Activated CD8-positive, alpha-beta memory T cell treated with anti-CD3 and anti-CD28 coated beads, Interleukin-2, amount 10 ng/mL, durations not matched to agents 7 days and 5 days (primary cell): ENCODE data around the gene COPA. TPM values are rescaled to one million over a fixed set of nuclear protein-coding genes. Genes with fewer than 3 reads are reported as not detected.
A peak's percentile ranks its signal among the peaks of the same experiment; 100 is the strongest.
"Not testable (repeated sequence)": the region's sequence is repeated elsewhere in the genome, so short reads cannot be mapped to it uniquely, and the experiment has no call there.

Experiments
- ATAC-seq: fragments of 150-1000 bp; cut with Tn5 transposase; one replicate; pipeline ENCODE4 v1.10.0; 2021; ENCODE audit warnings: moderate library complexity
- CTCF ChIA-PET: fragments of 350-600 bp; sonication (Branson Sonifier 250); formaldehyde crosslinking; loops from one replicate; lab custom pipeline; 2021; ENCODE audit warnings: antibody characterized with exemption; lab: Charles Lee
- DNase-seq: peaks from one replicate; pipeline ENCODE4 v3.0.0-alpha.2; 2020
- H3K27ac Mint-ChIP-seq: one replicate; pipeline ENCODE4 v1.8.0; 2021; ENCODE audit warnings: mild to moderate bottlenecking, mixed read lengths
- H3K27me3 Mint-ChIP-seq: one replicate; pipeline ENCODE4 v1.8.0; 2021; ENCODE audit warnings: mixed read lengths
- H3K36me3 Mint-ChIP-seq: one replicate; pipeline ENCODE4 v1.8.0; 2021; ENCODE audit warnings: mild to moderate bottlenecking, mixed read lengths
- H3K4me1 Mint-ChIP-seq: one replicate; pipeline ENCODE4 v1.8.0; 2021; ENCODE audit warnings: mixed read lengths
- H3K4me3 Mint-ChIP-seq: one replicate; pipeline ENCODE4 v1.8.0; 2021; ENCODE audit warnings: mild to moderate bottlenecking, moderate library complexity, mixed read lengths
- H3K9me3 Mint-ChIP-seq: one replicate; pipeline ENCODE4 v1.8.0; 2022; ENCODE audit warnings: low read depth, mixed read lengths
- total RNA-seq, 2 experiments: library from RNA; stranded (reverse); gene quantifications; one replicate each; pipeline ENCODE4 v1.2.3, GENCODE V29; 2021

COPA gene
- total RNA-seq = 100 to 1,000 TPM; 138 to 139 TPM

DNA sequence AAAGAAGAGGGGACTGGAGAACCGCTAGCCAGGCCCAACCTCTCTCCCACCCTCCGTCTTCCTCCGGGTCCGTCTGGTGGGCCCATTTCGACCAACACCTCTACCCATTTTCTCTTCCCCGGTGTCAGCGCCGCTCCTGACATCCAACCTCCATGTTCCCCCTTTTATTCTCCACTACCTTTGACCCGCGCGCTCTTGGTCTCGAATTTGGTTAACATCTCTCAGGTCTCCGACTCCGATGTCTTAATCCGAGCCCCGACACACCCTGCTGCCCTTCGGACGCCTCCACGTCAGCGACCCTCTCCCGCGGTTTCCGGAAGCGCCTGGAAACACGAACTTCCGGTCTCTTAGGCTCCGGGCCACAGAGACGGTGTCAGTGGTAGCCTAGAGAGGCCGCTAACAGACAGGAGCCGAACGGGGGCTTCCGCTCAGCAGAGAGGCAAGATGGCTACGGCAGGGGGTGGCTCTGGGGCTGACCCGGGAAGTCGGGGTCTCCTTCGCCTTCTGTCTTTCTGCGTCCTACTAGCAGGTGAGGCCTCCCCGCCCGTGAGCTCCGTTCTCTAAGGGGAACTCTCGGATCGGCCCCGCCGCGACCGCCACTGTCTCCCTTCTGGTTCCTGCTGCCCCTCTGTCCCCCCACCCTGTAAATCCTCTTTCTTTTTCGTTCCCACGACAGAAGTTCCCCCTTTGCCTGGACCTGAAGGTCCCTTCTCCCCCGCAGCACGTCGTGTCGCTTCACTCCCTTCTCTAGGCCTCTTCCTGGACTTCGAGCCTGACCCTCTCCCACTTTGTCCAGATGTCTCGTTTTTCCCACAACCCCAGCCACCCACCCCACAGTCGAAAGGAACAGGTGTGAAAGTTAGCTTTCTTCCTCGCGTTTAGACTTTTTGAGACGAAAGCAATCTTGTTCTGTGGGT lies at the start of gene COPA, which contains the start of gene NCSTN:
TSS of gene COPA (minus strand) at position 298 of the 917 bp plus-strand sequence. CDS start at position 218, 80 bp downstream.
TSS of gene NCSTN (plus strand) at position 431 of the 917 bp plus-strand sequence. CDS start at position 445, 14 bp downstream.
- Mint-ChIP-seq H3K27me3 (no peaks in the 10 kb centered on the region), H3K9me3 (no peaks in the 10 kb centered on the region), H3K27ac (peak within 1 kb of the TSS; percentile 100), H3K4me3 (peak within 1 kb of the TSS; percentile 100), H3K4me1 (peaks cover 55% of the 10 kb centered on the region), H3K36me3 (peaks cover 32% of the 10 kb centered on the region)
- peak; percentile 99 for ATAC-seq
- CTCF ChIA-PET = interaction anchor here (1.0 to 1.9 kb wide), 2 partner anchors 33 to 52 kb away, joined by 3 to 6 read pairs; no protein-coding TSS in a partner anchor
- DNase-seq = peak; percentile 96

DNA sequence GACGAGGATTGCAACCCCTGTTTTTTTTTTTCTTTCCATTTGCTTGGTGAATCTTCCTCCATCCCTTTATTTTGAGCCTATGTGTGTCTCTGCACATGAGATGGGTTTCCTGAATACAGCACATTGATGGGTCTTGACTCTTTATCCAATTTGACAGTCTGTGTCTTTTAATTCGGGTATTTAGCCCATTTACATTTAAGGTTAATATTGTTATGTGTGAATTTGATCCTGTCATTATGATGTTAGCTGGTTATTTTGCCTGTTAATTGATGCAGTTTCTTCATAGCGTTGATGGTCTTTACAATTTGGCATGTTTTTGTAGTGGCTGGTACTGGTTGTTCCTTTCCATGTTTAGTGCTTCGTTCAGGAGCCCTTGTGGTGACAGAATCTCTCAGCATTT lies 45.4 kb upstream of the COPA start:
- CTCF ChIA-PET = interaction anchor here (0.6 kb wide), 2 partner anchors 56 to 121 kb away, joined by 3 read pairs; no protein-coding TSS in a partner anchor
- DNase-seq, H3K36me3 Mint-ChIP-seq, H3K9me3 Mint-ChIP-seq, ATAC-seq, H3K4me3 Mint-ChIP-seq, H3K27ac Mint-ChIP-seq, H3K4me1 Mint-ChIP-seq: not testable (repeated sequence)
- peaks cover 46% of the 10 kb centered on the region for H3K27me3 Mint-ChIP-seq

DNA sequence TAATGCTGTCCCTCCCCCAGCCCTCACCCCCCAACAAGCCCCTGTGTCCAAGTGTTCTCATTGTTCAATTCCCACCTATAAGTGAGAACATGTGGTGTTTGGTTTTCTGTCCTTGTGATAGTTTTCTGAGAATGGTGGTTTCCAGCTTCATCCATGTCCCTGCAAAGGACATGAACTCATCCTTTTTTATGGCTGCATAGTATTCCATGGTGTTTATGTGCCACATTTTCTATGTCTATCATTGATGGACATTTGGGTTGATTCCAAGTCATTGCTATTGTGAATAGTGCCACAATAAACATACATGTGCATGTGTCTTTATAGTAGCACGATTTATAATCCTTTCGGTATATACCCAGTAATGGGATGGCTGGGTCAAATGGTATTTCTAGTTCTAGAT lies 41.8 kb upstream of the COPA start:
- H3K9me3 Mint-ChIP-seq, H3K4me1 Mint-ChIP-seq, ATAC-seq, H3K36me3 Mint-ChIP-seq, DNase-seq, H3K4me3 Mint-ChIP-seq, H3K27ac Mint-ChIP-seq, CTCF ChIA-PET: not testable (repeated sequence)
- peaks cover 31% of the 10 kb centered on the region for H3K27me3 Mint-ChIP-seq

DNA sequence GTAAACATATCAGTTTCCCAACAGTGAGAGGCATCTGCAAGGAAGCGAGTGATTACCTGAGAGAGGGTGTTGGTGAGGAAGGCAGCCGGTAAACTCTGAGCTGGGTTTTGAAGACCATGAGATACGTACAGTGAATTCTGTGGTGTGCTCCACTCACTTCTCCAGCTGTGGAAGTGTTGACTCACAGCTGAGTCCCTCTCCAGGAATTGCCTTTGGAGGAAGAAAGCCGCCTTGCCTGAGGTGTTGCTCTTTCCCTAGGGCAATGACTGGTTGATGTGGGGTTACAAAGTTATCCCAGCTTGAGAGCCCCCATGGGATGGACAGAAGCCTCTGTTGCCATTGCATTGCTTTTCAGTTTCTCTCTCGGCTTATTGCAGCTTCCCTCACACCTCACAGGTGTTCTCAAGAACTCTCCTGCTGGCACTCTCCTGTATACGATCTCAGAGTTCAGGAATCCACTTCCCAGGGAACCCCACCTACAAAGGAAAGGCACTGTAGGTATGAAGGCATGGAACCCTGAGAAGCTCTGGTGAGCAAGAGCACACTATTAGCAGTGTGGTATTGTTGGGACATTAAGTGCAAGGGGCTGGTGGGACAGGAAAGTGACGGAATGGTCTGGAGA lies 34.6 kb upstream of the COPA start:
- ATAC-seq (no peak), DNase-seq (no peak)
- CTCF ChIA-PET = interaction anchor here (0.5 to 8.3 kb wide), 22 partner anchors 13 to 347 kb away, joined by 3 to 63 read pairs (median 6); no protein-coding TSS in a partner anchor
- no peak overlapping the region for H3K27ac Mint-ChIP-seq
- peaks cover 5% of the 10 kb centered on the region for H3K27me3 Mint-ChIP-seq
- no peaks in the 10 kb centered on the region for H3K36me3 Mint-ChIP-seq
- H3K4me1 Mint-ChIP-seq = peaks cover 13% of the 10 kb centered on the region
- H3K9me3 Mint-ChIP-seq = no peaks in the 10 kb centered on the region
- H3K4me3 Mint-ChIP-seq = no peak overlapping the region

DNA sequence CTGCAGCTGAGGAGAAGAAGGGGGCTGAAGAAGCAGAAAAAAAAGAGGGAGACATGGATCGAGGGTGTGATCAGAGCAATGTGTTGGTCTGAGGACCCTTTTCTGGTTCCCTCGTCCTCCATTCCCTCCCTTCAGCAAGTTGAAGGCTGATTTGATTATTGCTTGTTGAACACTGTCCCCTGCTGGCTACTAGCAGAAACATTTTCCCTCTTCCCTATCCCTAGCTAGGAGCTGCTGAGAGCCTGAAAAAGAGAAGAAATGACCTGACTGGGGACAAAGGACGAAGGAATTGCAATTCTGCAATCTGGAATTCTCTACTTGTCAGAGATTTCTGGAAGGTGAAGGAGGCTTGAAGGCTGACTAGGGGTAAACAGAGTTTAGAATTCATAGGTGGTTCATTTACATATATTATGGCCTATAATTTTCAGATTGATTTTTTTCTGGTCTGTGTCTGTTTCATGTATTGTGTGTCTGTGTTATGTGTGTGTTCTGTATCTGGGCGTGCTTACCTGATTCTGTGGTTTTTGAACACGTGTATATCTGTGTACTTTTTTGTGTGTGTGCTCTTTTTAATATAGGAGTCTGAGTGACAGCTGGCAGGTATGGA lies 33.6 kb upstream of the COPA start:
- CTCF ChIA-PET = interaction anchor here (0.5 to 8.3 kb wide), 44 partner anchors 9 to 346 kb away, joined by 3 to 63 read pairs (median 4); partner anchors contain the start of genes COPA, IGSF8, NCSTN and NHLH1
- Mint-ChIP-seq H3K4me1 (peaks cover 13% of the 10 kb centered on the region), H3K27me3 (peaks cover 4% of the 10 kb centered on the region), H3K9me3 (no peaks in the 10 kb centered on the region), H3K36me3 (no peaks in the 10 kb centered on the region), H3K4me3 (no peak overlapping the region), H3K27ac (no peak overlapping the region)
- peak; percentile 84 for ATAC-seq
- DNase-seq = peak; percentile 57

DNA sequence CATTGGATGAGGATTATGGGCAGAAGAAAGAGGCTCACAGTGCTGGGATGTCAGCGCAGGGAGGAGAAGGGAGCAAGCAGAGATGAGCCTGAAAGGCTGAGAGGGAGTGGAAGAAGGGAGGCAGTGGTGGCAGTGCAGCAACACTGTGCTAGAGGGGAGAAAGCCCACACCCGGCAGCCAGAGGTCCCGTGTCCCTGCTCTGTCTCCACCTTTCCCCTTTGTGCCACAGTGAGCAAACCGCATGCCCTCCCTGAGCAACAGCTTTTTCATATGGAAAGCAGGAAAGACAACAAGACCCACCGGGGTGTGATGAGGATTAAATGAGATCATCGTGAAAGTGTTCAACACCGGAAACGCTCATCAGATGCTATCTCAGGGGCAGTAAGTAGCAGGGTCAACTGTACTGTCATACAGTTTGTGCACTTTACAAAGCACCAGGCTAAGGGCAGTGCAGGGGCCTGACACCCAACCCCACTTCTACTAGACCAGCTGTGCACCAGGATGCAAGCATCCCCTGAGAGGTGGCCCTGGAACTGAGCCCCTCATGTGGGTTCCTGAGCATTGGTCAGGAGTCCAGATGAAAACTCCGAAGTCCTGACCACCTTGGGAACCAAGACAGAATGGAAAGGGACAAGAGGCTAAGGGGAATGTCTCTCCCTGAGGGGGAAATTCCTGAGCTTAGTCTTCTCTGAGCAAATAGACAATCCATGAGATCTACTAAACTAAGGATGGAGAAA lies 32.9 kb upstream of the COPA start:
- ATAC-seq (peak; percentile 71), DNase-seq (peak; percentile 49)
- Mint-ChIP-seq H3K27me3 (peaks cover 4% of the 10 kb centered on the region), H3K36me3 (no peaks in the 10 kb centered on the region), H3K9me3 (no peaks in the 10 kb centered on the region), H3K4me1 (peaks cover 13% of the 10 kb centered on the region), H3K27ac (peak overlapping the region; percentile 39), H3K4me3 (no peak overlapping the region)
- CTCF ChIA-PET = interaction anchor here (0.7 to 8.3 kb wide), 39 partner anchors 8 to 346 kb away, joined by 3 to 63 read pairs (median 4); partner anchors contain the start of genes COPA, IGSF8, NCSTN and NHLH1

DNA sequence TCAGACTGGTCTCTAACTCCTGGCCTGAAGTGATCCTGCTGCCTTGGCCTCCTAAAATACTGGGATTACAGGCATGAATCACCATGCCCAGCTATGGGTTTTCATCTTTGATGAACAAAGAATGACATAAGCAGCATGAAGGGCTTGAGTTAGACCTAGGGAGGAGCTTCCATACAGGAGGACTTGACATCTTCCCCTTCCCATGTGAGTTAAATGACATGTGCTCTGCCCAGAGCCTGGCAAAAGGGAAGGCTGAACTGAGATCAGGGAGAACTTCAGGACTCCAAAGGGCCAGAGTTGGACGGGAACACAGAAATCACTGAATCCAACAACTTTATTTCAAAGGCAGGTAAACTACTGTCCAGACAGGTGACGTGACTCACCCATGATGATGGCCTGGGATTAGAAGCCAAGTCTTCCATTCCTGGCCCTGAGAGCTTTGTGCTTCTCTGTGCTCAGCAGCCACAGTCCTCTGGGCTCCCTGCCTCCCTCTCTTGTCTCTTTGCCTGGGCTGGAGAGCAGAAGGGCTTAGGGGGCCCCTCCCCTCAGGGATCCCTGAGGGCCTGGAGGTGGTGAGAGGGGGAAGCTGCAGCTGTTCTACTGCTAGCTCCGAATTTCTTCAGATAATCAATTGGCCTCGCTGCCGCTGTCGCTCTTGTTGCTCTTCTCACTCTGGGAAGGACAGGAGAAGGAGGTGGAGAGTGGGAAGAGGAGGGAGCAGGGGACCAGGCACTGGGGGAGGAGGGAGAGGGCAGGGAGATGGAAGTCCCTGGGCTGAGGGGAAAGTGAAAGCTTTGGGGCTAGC lies 31.5 kb upstream of the COPA start:
- H3K4me1 Mint-ChIP-seq = peaks cover 13% of the 10 kb centered on the region
- CTCF ChIA-PET = interaction anchor here (0.6 to 8.3 kb wide), 4 partner anchors 21 to 294 kb away, joined by 3 to 63 read pairs (median 42); no protein-coding TSS in a partner anchor
- H3K27ac Mint-ChIP-seq = no peak overlapping the region
- H3K27me3 Mint-ChIP-seq = peaks cover 4% of the 10 kb centered on the region
- H3K4me3 Mint-ChIP-seq = no peak overlapping the region
- ATAC-seq = no peak
- no peaks in the 10 kb centered on the region for H3K36me3 Mint-ChIP-seq
- DNase-seq = no peak
- H3K9me3 Mint-ChIP-seq = no peaks in the 10 kb centered on the region

DNA sequence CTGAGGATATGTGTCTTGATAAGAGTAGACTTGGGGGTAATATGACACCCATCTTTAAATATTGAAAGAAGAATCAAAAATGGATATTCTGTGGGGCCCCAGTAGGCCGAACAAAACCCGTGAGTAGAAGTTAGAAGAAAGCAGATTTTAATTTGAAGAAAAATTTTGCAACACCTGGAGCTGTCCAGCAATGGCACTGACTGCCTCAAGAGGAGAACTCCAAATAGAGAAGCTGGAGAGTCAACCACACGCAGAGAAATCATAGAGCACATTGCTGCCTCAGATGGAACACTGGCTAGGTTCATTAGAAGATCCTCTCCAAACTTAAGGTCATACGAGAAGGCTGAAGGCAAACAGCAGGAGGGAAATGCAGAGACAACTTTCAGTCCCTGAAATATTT lies 30.6 kb upstream of the COPA start:
- no peaks in the 10 kb centered on the region for H3K9me3 Mint-ChIP-seq
- no peaks in the 10 kb centered on the region for H3K36me3 Mint-ChIP-seq
- no peak for DNase-seq
- H3K4me3 Mint-ChIP-seq = no peak overlapping the region
- CTCF ChIA-PET = interaction anchor here (0.7 to 8.3 kb wide), 3 partner anchors 21 to 242 kb away, joined by 3 to 43 read pairs (median 3); no protein-coding TSS in a partner anchor
- no peak for ATAC-seq
- no peak overlapping the region for H3K27ac Mint-ChIP-seq
- H3K27me3 Mint-ChIP-seq = no peaks in the 10 kb centered on the region
- H3K4me1 Mint-ChIP-seq = peaks cover 13% of the 10 kb centered on the region

DNA sequence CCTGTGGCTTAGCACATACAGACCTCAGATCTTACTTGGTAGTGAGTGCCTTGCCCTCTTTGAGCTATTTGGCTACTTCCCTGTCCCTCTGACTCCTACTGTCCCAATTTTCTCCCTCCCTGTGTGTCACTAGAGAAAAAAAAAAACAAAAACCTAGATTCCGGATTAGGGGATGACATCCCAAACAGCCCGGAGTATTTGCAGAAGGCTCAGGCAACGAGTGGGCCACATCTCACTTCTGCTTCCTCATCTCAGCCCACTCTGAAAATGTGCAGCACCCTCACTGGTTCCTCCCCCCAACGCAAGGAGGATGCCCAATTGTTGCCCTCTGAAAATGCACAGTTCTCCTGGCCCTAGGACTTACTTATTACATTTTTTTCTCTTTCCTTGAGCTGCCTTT lies 28.7 kb upstream of the COPA start:
- H3K9me3 Mint-ChIP-seq = no peaks in the 10 kb centered on the region
- CTCF ChIA-PET = interaction anchor here (1.2 to 1.6 kb wide), 4 partner anchors 18 to 270 kb away, joined by 3 to 4 read pairs (median 3); no protein-coding TSS in a partner anchor
- no peak overlapping the region for H3K27ac Mint-ChIP-seq
- no peak overlapping the region for H3K4me3 Mint-ChIP-seq
- DNase-seq (no peak), ATAC-seq (no peak)
- H3K4me1 Mint-ChIP-seq = peaks cover 15% of the 10 kb centered on the region
- H3K27me3 Mint-ChIP-seq = no peaks in the 10 kb centered on the region
- no peaks in the 10 kb centered on the region for H3K36me3 Mint-ChIP-seq

DNA sequence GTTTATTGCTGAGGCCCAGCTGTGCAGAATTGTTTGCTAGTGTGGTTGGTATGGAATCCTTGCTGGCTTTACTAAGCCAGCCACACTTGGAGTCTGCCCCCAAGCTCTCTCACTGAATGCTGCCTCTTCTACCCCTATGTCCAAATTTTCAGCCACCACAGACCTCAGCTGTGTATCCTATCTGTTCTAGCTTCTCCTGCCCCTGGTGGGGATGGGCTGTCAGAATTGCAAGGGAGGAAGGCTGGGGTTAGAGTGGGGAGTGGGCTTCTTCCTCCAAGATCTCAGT lies 28.2 kb upstream of the COPA start:
- no peaks in the 10 kb centered on the region for H3K9me3 Mint-ChIP-seq
- H3K36me3 Mint-ChIP-seq = no peaks in the 10 kb centered on the region
- ATAC-seq (no peak), DNase-seq (no peak)
- CTCF ChIA-PET = interaction anchor here (1.2 to 1.6 kb wide), 4 partner anchors 18 to 270 kb away, joined by 3 to 4 read pairs (median 3); no protein-coding TSS in a partner anchor
- peaks cover 11% of the 10 kb centered on the region for H3K4me1 Mint-ChIP-seq
- no peak overlapping the region for H3K27ac Mint-ChIP-seq
- no peaks in the 10 kb centered on the region for H3K27me3 Mint-ChIP-seq
- H3K4me3 Mint-ChIP-seq = no peak overlapping the region

DNA sequence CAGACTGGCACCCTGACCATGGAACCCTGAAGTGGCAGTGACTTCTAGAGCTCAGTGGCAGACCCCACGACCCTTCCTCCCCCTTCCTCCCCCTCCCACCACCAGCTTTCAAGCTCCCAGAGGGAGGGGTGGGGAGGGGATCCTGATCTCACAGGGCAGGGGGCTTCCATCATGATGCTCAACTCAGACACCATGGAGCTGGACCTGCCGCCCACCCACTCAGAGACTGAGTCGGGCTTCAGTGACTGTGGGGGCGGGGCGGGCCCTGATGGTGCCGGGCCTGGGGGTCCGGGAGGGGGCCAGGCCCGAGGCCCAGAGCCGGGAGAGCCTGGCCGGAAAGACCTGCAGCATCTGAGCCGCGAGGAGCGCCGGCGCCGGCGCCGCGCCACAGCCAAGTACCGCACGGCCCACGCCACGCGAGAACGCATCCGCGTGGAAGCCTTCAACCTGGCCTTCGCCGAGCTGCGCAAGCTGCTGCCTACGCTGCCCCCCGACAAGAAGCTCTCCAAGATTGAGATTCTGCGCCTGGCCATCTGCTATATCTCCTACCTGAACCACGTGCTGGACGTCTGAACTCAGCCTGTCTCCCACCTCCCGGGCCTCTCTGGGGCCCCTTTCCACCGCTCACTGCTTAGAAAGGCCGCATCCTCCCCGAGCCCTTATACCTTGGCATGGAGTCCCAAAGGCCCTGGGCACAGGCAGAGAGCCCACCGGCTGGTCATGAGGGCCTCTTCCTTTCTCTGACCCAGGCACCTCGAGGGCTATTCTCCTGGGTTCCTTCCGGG lies 27.7 kb upstream of the COPA start:
- Mint-ChIP-seq H3K4me1 (peaks cover 6% of the 10 kb centered on the region), H3K27me3 (no peaks in the 10 kb centered on the region), H3K36me3 (no peaks in the 10 kb centered on the region), H3K4me3 (no peak overlapping the region), H3K27ac (no peak overlapping the region), H3K9me3 (no peaks in the 10 kb centered on the region)
- CTCF ChIA-PET = interaction anchor here (0.6 to 1.6 kb wide), 5 partner anchors 17 to 269 kb away, joined by 3 to 4 read pairs (median 3); partner anchors contain the start of gene DCAF8
- ATAC-seq = no peak
- peak; percentile 19 for DNase-seq
